Upper lobe of left lung (tissue), 6 donors: ENCODE results near the gene RBFOX2. TPM values are rescaled to one million over a fixed set of nuclear protein-coding genes. Genes with fewer than 3 reads are reported as not detected.
A peak's percentile ranks its signal among the peaks of the same experiment; 100 is the strongest.
"Not testable (repeated sequence)": the region's sequence is repeated elsewhere in the genome, so short reads cannot be mapped to it uniquely, and the experiment has no call there.

Experiments
- ATAC-seq, 2 donors: fragments of 200-7000 bp; cut with Tn5 transposase; one replicate each; pipeline ENCODE4 v1.9.1; 2022; ENCODE audit warnings: mild to moderate bottlenecking in 2 of 2, moderate library complexity in 2 of 2; ENCODE audit not compliant: low FRiP score in 2 of 2
- DNase-seq, 2 donors: peaks; one replicate each; pipeline ENCODE4 v3.0.0-alpha.2; 2019 to 2020
- H3K27ac ChIP-seq, 4 donors: fragments of 200-600 bp; sonication (generic); one replicate each; pipeline ENCODE4 v1.5.1; 2016 to 2019
- H3K27me3 ChIP-seq, 4 donors: fragments of 200-600 bp; sonication (generic); one replicate each; pipeline ENCODE4 v1.5.1; 2017 to 2019
- H3K36me3 ChIP-seq, 4 donors: fragments of 200-600 bp; sonication (generic); one replicate each; pipeline ENCODE4 v1.5.1; 2016 to 2019
- H3K4me1 ChIP-seq, 4 donors: fragments of 200-600 bp; sonication (generic); one replicate each; pipeline ENCODE4 v1.5.1; 2018 to 2019
- H3K4me3 ChIP-seq, 4 donors: fragments of 200-600 bp; sonication (generic); one replicate each; pipeline ENCODE4 v1.5.1; 2017 to 2019; ENCODE audit warnings: mild to moderate bottlenecking in 2 of 4, moderate library complexity in 1 of 4
- H3K9me3 ChIP-seq, 4 donors: fragments of 200-600 bp; sonication (generic); one replicate each; pipeline ENCODE4 v1.5.1; 2018 to 2019
- EP300 ChIP-seq, 4 donors: sonication (generic); formaldehyde crosslinking; IDR thresholded peaks; one replicate each; pipeline ENCODE4 v1.5.1; 2017; ENCODE audit warnings: antibody characterized with exemption in 4 of 4, control low read depth in 2 of 4
- POLR2A ChIP-seq, 4 donors: fragments of 450-650 bp; IDR thresholded peaks; one replicate each; pipeline ENCODE4 v1.5.1; 2016 to 2017; ENCODE audit warnings: antibody characterized with exemption in 4 of 4, mild to moderate bottlenecking in 2 of 4
- POLR2AphosphoS5 ChIP-seq, 2 donors: sonication (generic); formaldehyde crosslinking; IDR thresholded peaks; one replicate each; pipeline ENCODE4 v1.5.1; 2017; ENCODE audit warnings: antibody characterized with exemption in 2 of 2
- WGBS, 2 donors: methylation state at CpG; one replicate each; pipeline ENCODE4 v1.1.5; 2017 to 2018; 5-methylcytosine and 5-hydroxymethylcytosine counted together
- total RNA-seq, 6 donors: library from RNA; depleted of rRNA in 4 of 6; stranded (reverse); fragments of >200 nt in 4 of 6; gene quantifications; one replicate each; pipeline versions ENCODE4 v1.1.0 to v1.2.1, GENCODE V29; 2016 to 2021
- TF ChIP-seq, protein P1 (sequence below), 6 experiments: fragments of 450-650 bp in 4 of 6; fragments of 200-600 bp in 2 of 6; sonication (generic) in 2 of 6; IDR thresholded peaks; one replicate each; pipeline ENCODE4 v1.5.1; 2016 to 2019; ENCODE audit warnings: antibody characterized with exemption in 6 of 6
- donor health status: DM: no; HTN: no; CAD: no; lungs with moderate emphysema.
- donor health status: DM: no; HTN: yes; CAD: no; lungs with severe emphysema.

The RBFOX2 gene
- total RNA-seq, 6 donors from 2014 or later: 47.8 to 86.4 (median 54.5) TPM

DNA sequence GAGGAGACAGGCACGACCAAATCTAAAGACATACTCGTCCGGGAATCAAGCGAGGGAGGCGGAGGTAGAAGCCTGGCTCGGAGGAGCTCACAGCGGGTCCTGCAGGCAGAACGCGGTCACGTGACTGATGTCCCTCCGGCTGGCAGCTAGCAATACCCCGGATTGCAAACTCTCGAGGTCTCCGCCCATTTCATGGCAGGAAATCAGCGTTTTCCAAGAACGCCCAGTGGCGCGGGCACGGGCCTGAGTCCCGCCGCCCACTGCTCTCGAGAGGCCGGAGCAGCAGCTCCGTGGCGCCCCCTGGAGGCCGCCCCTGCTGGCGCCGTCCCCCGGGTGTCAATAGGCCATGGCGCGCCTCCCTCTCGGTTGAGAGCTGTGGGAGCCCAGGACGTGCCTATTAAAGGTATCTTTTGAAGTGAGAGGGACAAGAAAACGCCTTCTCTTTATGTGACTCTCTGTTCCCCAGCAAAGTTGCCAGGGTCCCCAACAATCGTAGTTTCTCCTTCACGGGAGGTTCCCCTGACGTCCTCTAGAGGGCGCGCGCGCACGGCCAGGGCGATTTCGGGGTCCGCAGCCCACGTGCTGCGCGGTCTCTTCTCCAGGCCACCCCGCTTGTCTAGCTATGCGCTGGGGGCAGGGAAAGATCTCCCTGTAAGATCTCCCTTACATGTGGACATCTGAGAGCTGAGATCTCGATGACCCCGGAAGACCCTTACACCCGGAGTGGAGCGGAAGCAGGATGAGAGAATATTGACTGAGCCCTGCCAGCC, 37.3 kb upstream of the RBFOX2 start:
- Histone ChIP-seq H3K27ac (peak overlapping the region; percentile 77 to 93 (median 84)), H3K4me1 (peaks cover 8 to 15% (median 12%) of the 10 kb centered on the region in 4 donors), H3K27me3 (no peaks in the 10 kb centered on the region), H3K9me3 (no peaks in the 10 kb centered on the region), H3K4me3 (peak overlapping the region; percentile 3 to 47 (median 44)), H3K36me3 (no peaks in the 10 kb centered on the region)
- WGBS, 2 donors: 0 to 1% methylated on average over 7 to 53 of the region's 54 CpGs
- TF ChIP-seq POLR2A (IDR thresholded peaks at IDR 0.05) (peak in 2 of 4 donors; percentile 22 to 54), POLR2AphosphoS5 (IDR thresholded peaks at IDR 0.05) (peak; percentile 35 to 61), EP300 (IDR thresholded peaks at IDR 0.05) (peak in 1 of 4 donors; percentile 4)
- TF ChIP-seq, protein P1, sequence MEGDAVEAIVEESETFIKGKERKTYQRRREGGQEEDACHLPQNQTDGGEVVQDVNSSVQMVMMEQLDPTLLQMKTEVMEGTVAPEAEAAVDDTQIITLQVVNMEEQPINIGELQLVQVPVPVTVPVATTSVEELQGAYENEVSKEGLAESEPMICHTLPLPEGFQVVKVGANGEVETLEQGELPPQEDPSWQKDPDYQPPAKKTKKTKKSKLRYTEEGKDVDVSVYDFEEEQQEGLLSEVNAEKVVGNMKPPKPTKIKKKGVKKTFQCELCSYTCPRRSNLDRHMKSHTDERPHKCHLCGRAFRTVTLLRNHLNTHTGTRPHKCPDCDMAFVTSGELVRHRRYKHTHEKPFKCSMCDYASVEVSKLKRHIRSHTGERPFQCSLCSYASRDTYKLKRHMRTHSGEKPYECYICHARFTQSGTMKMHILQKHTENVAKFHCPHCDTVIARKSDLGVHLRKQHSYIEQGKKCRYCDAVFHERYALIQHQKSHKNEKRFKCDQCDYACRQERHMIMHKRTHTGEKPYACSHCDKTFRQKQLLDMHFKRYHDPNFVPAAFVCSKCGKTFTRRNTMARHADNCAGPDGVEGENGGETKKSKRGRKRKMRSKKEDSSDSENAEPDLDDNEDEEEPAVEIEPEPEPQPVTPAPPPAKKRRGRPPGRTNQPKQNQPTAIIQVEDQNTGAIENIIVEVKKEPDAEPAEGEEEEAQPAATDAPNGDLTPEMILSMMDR (IDR thresholded peaks at IDR 0.05): peak; percentile 99 to 100 (median 100)
- DNase-seq: peak; percentile 96 to 97
- ATAC-seq: peak; percentile 96

DNA sequence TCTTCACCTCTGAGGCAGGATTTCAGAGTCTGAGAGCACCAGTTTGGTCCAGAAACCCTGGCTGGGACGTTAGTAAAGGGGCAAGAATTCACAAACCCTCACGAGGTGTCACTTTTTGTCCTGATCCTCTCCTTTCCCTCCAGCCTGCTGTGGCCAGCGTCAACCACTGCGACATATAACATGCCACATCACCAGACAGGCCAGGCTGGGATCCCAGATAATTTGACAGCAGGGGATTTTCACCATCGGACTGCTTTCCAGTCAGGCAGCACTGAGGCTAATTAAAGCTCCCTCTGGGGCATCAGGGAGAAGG, 36.8 kb upstream of the RBFOX2 start:
- Histone ChIP-seq H3K4me1 (peaks cover 8 to 15% (median 12%) of the 10 kb centered on the region in 4 donors), H3K9me3 (no peaks in the 10 kb centered on the region), H3K27ac (peak overlapping the region; percentile 77 to 93 (median 84)), H3K27me3 (no peaks in the 10 kb centered on the region), H3K36me3 (no peaks in the 10 kb centered on the region), H3K4me3 (peak overlapping the region in 3 of 4 donors; percentile 43 to 47 (median 46))
- TF ChIP-seq POLR2AphosphoS5 (IDR thresholded peaks at IDR 0.05) (no peak), POLR2A (IDR thresholded peaks at IDR 0.05) (no peak)
- 9 to 10% methylated on average over 4 to 5 of the region's 5 CpGs for WGBS, 2 donors
- ATAC-seq (peak in 1 of 2 donors; percentile 36), DNase-seq (no peak)

DNA sequence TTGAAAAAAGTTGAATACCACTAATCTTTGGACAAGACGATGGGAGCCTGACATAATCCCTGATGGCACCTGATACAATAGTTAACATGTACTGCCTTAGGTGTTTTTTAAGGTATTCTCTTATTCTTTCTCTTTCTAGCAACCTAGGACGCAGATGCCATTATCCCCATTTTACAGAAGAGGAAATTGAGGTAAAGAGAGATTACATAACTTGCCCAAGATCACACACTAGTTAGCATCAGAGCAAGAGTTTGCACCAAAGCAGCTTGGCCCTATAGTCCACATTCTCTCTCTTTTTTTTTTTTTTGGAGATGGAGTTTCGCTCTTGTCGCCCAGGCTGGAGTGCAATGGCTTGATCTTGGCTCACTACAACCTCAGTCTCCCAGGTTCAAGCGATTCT, 35.7 kb upstream of the RBFOX2 start:
- 92 to 96% methylated on average over 5 of the region's 5 CpGs for WGBS, 2 donors
- Histone ChIP-seq H3K9me3 (no peaks in the 10 kb centered on the region), H3K27me3 (no peaks in the 10 kb centered on the region), H3K4me3 (no peak overlapping the region), H3K4me1 (peaks cover 8 to 15% (median 12%) of the 10 kb centered on the region in 4 donors), H3K36me3 (no peaks in the 10 kb centered on the region), H3K27ac (no peak overlapping the region)
- no peak for ATAC-seq
- DNase-seq: no peak
- TF ChIP-seq EP300 (IDR thresholded peaks at IDR 0.05) (no peak), POLR2AphosphoS5 (IDR thresholded peaks at IDR 0.05) (no peak), POLR2A (IDR thresholded peaks at IDR 0.05) (no peak)
- TF ChIP-seq, protein P1 (IDR thresholded peaks at IDR 0.05): no peak

DNA sequence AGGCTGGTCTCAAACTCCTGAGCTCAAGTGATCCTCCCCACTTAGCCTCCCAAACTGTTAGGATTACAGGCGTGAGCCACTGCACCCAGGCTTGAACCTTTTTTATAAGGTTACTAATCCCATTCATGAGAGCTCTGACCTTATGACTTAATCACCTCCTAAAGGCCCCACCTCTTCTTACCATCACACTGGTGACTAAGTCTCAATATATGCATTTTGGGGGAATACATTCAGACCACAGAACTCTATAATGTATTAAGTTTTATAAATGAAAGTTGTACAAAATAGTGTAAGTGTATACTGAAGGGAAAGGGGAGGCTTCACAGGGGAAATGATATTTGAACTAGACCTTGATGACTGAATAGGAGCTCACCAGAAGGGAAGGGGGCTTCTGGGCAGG, 28.4 kb upstream of the RBFOX2 start:
- Histone ChIP-seq H3K27me3 (no peaks in the 10 kb centered on the region), H3K4me1 (peaks cover 0 to 3% (median 0%) of the 10 kb centered on the region in 4 donors), H3K9me3 (no peaks in the 10 kb centered on the region), H3K4me3 (no peak overlapping the region), H3K36me3 (no peaks in the 10 kb centered on the region), H3K27ac (no peak overlapping the region)
- 95 to 100% methylated on average over 1 of the region's 1 CpG for WGBS, 2 donors
- TF ChIP-seq EP300 (IDR thresholded peaks at IDR 0.05): no peak
- TF ChIP-seq POLR2AphosphoS5 (IDR thresholded peaks at IDR 0.05): no peak
- TF ChIP-seq POLR2A (IDR thresholded peaks at IDR 0.05): no peak
- TF ChIP-seq, protein P1 (IDR thresholded peaks at IDR 0.05): no peak
- no peak for DNase-seq
- no peak for ATAC-seq

DNA sequence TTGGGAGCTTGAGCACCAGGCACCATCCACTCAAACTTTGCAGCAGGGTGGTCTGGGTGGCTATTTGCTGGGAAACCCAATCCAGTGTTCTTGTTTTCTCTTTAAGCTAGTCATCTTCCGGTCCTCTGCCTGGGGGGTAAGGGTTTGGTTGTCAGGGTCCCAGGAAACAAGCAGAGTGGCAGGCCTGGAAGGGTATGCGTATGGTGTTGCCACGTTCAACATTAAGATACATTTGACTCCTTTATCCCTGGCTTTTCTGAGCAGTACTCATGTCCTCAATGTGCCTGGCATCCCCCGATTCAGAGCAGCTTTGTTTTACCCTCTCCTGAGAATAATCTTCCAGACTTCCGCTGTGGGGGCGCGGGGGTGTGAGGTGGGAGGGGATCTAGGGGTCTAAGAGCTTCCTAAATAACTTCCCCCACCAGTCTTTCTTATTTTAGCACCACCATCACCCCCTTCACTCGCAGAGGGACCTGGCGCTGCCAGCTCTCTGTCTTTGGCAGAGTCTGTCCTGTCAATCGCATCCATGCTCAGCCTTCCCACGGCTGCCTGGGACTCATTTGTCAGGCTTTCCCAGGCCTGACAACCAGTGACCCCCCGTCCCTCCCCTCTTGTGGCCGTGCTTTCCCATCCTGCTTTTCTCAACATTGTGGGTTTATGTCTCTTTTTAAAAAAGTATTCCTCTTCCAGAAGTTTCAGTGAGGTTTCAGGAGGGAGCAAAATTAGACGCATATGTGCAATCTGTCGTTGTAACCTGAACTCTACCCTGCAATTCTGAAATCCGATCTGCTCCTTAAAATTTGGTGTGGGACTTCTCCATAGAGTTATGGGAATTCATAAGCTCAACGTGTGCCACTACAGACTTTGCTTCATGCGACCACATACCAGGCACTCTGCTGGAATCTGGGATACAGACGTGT, 27.0 kb upstream of the RBFOX2 start:
- ATAC-seq (no peak), DNase-seq (no peak)
- Histone ChIP-seq H3K36me3 (no peaks in the 10 kb centered on the region), H3K27ac (no peak overlapping the region), H3K4me3 (no peak overlapping the region), H3K4me1 (peaks cover 0 to 3% (median 0%) of the 10 kb centered on the region in 4 donors), H3K9me3 (no peaks in the 10 kb centered on the region), H3K27me3 (no peaks in the 10 kb centered on the region)
- TF ChIP-seq EP300 (IDR thresholded peaks at IDR 0.05) (no peak), POLR2AphosphoS5 (IDR thresholded peaks at IDR 0.05) (no peak), POLR2A (IDR thresholded peaks at IDR 0.05) (no peak)
- TF ChIP-seq, protein P1 (IDR thresholded peaks at IDR 0.05): no peak
- WGBS, 2 donors: 73 to 83% methylated on average over 19 of the region's 19 CpGs

DNA sequence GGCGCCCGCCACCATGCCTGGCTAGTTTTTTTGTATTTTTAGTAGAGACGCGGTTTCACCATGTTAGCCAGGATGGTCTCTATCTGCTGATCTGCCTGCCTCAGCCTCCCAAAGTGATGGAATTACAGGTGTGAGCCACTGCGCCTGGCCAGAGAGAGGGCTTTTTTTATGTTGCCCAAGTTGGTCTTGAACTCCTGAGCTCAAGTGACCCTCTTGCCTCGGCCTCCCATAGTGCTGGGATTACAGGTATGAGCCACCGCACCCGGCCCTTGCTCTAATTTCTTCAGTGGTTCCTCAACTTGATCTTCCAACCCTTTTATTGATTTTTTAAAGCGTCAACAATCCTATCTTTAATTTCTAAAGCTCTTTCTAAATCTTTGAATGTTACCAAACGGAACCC, 25.8 kb upstream of the RBFOX2 start:
- not testable (repeated sequence) for H3K27me3 ChIP-seq, H3K36me3 ChIP-seq, ATAC-seq, H3K27ac ChIP-seq, DNase-seq, H3K9me3 ChIP-seq, H3K4me1 ChIP-seq, H3K4me3 ChIP-seq
- WGBS, 2 donors: 93% methylated on average over 10 of the region's 10 CpGs
